GM08714 (cell line): ENCODE data around the gene MREG.
"Not testable (repeated sequence)": the region's sequence is repeated elsewhere in the genome, so short reads cannot be mapped to it uniquely, and the experiment has no call there.

Experiments
- H3K4me3 ChIP-seq: fragments of 200-500 bp; sonication (Bioruptor generic); 2 replicates; pipeline ENCODE4 v1.5.1; 2014; ENCODE audit warnings: mild to moderate bottlenecking, low read length, inconsistent platforms
- ZNF274 ChIP-seq: IDR thresholded peaks from 2 replicates; pipeline ENCODE4 v1.6.1; 2012; ENCODE audit warnings: mild to moderate bottlenecking, low read depth, low read length

The MREG gene

GRCh38 chr2:215940645-215941184, 72.6 kb downstream of the MREG start:
- no peak overlapping the region for H3K4me3 ChIP-seq
- no peak for TF ChIP-seq ZNF274

DNA sequence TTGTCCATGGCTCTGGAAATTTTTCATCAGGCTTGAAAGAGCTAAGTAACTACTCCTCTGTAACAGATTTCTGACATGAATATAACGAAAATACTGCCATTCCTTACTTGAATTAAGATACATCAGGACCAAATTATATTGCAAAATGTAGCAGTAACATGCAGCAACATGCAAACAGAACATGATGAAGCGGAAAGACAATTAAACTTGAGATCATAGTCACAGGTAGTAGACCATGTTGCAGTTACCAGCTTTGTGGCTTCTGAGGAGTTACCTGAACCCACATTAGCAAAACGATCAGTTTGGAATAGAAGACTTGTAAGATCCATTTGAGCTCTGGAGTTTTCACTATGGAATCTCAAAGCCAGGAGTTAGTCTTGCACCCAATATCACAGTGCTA, 76.2 kb downstream of the MREG start:
- H3K4me3 ChIP-seq = no peak overlapping the region
- no peak for TF ChIP-seq ZNF274

- TF ChIP-seq ZNF274 = no peak
- no peak overlapping the region for H3K4me3 ChIP-seq
These were observed 80.2 kb downstream of the MREG start for GRCh38 chr2:215933151-215933550.

- TF ChIP-seq ZNF274 = no peak
- H3K4me3 ChIP-seq = no peak overlapping the region
These were observed 82.0 kb downstream of the MREG start for GRCh38 chr2:215931256-215931903.

GRCh38 chr2:215930505-215931253, 82.7 kb downstream of the MREG start:
- no peak overlapping the region for H3K4me3 ChIP-seq
- no peak for TF ChIP-seq ZNF274

- TF ChIP-seq ZNF274 = no peak
- no peak overlapping the region for H3K4me3 ChIP-seq
These were observed 83.6 kb downstream of the MREG start for GRCh38 chr2:215929602-215930335.

- H3K4me3 ChIP-seq = no peak overlapping the region
- no peak for TF ChIP-seq ZNF274
These were observed 85.3 kb downstream of the MREG start for GRCh38 chr2:215928086-215928485.

- not testable (repeated sequence) for H3K4me3 ChIP-seq
These were observed 86.4 kb downstream of the MREG start for GRCh38 chr2:215926992-215927391.

DNA sequence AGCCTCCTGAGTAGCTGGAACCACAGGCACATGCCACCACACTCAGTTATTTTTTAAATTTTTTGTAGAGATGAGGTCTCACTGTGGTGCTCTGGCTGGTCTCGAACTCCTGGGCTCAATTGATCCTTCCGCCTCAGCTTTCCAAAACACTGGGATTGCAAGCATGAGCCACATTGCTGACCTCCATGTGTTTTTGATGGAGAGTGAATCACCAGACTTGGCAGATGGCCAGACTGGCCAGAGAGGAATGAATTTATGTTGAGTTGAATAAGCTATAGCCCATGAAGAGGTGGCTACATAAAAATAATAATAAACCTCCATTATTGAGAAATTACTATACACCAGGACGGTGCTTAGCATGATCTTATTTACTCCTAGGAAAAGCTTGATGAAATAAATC, 91.5 kb downstream of the MREG start:
- no peak overlapping the region for H3K4me3 ChIP-seq
- TF ChIP-seq ZNF274 = no peak

GRCh38 chr2:215920244-215921100, 92.9 kb downstream of the MREG start:
- no peak overlapping the region for H3K4me3 ChIP-seq
- no peak for TF ChIP-seq ZNF274

DNA sequence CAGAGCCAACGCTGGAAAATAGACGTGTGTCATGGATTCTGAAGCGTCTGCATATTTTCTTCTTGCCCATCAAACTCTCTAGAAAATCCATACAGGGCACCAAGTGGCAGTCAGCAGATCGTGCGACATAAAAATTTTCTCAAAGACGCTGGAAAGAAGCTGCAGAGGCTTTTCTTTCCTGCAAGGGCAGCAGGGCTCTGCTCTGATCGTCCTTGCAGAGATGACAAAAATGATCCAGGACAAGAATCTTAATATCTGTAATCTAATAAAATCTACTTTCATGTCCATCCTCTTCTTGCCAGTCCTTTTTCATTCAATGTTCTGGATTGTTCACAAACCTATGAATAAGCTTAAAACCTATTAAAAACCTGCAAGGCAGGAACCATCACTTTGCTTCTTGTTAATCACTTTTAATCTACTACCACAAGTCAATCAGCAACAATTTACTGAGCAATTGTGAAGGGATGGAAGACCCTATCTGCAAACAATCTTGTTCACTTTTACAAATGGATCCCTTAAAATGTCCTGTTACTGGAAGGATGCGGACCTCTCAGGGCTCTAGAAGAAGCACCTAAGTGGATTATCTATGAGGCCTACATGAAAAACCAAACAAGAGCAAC, 93.6 kb downstream of the MREG start:
- TF ChIP-seq ZNF274 = no peak
- H3K4me3 ChIP-seq = no peak overlapping the region

- H3K4me3 ChIP-seq = no peak overlapping the region
These were observed 94.3 kb downstream of the MREG start for GRCh38 chr2:215918901-215919599.

DNA sequence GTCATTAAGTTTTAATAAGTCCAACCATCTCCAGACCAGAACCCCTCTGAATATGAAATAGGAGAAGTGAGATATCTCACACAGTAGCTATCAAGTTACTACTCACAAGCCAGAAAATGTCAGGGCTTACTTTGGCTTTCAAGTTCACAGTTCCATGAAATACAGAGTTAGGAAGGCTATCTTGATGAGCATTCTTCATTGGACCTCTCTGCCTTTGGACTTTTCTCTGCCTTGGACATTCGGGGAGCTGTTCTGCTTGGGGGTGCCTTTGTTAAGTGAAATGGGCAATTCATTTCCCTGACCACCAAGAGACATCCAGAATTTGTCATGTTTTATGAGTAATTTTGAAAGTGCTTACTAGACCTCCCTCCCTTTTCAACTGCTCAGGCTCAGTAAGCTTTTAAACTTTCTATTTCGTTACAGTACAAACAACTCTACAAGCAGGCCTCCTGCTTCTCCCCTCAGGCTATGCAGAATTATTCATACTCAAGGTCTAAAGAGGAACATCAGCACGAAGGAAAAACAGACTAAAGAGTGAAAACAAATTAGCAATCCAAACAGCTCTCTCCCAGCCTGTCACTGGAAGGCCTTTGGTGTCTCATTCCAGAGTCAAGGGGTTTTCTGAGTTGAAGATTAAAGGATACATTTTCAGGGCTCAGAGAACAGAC, 95.3 kb downstream of the MREG start:
- peak overlapping the region; percentile 54; the same call in 1 of the 2 replicates for H3K4me3 ChIP-seq
- no peak for TF ChIP-seq ZNF274

More at GRCh38 chr2:215918901-215919599, 94.3 kb downstream of the MREG start:
- no peak for TF ChIP-seq ZNF274
